Measurements from ENCODE around the gene RNF31. TPM values are rescaled to one million over a fixed set of nuclear protein-coding genes. Genes with fewer than 3 reads are reported as not detected.

RNF31 gene
- total and polyA plus RNA-seq, 2 of the 13 experiments (the other 11 are each of a cell fraction or from before 2014, with no cell fraction given), result 48.2 to 86.8 TPM

DNA sequence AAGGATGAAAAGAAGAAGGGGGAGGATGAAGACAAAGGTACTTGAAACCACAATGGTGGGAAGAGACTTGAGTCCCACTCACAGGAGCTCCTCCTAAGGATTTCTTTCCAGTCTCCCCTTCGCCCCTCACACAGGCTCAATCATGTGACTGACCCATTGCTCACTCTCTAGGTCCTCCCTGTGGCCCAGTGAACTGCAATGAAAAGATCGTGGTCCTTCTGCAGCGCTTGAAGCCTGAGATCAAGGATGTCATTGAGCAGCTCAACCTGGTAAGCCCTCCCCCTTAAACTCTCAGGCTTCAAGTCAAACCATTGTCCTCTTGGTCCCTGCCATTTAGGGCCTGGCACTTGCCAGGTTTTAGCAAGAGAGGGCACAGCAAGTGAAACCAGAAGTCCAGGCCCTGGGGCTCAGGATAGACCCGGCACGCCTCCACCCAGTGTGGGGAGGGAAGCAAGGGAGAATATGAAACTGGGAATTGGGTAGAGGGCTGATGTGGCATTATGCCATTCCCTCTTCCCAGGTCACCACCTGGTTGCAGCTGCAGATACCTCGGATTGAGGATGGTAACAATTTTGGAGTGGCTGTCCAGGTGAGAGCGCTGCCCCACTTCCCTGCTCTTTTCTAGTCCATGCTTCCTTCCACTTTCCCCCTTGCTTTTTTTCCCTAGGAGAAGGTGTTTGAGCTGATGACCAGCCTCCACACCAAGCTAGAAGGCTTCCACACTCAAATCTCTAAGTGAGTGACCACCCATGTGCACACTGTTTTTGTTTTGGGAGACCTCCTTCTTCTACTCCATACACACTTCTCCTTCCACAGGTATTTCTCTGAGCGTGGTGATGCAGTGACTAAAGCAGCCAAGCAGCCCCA lies 9.5 kb upstream of the RNF31 start (continued):
- TF ChIP-seq, protein P1, sequence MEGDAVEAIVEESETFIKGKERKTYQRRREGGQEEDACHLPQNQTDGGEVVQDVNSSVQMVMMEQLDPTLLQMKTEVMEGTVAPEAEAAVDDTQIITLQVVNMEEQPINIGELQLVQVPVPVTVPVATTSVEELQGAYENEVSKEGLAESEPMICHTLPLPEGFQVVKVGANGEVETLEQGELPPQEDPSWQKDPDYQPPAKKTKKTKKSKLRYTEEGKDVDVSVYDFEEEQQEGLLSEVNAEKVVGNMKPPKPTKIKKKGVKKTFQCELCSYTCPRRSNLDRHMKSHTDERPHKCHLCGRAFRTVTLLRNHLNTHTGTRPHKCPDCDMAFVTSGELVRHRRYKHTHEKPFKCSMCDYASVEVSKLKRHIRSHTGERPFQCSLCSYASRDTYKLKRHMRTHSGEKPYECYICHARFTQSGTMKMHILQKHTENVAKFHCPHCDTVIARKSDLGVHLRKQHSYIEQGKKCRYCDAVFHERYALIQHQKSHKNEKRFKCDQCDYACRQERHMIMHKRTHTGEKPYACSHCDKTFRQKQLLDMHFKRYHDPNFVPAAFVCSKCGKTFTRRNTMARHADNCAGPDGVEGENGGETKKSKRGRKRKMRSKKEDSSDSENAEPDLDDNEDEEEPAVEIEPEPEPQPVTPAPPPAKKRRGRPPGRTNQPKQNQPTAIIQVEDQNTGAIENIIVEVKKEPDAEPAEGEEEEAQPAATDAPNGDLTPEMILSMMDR (CRISPR knock-in tag; IDR thresholded peaks at IDR 0.05), result no peak
- TF ChIP-seq BORCS8-MEF2B (CRISPR knock-in tag; IDR thresholded peaks at IDR 0.05) (no peak; the same call in 1 of the 2 replicates), DR1 (CRISPR knock-in tag; IDR thresholded peaks at IDR 0.05) (no peak), HDAC2 (CRISPR knock-in tag; IDR thresholded peaks at IDR 0.05) (no peak), ZNF589 (CRISPR knock-in tag; conservative IDR thresholded peaks at IDR 0.05) (no peak), HIVEP1 (CRISPR knock-in tag; IDR thresholded peaks at IDR 0.05) (no peak), STAT5B (CRISPR knock-in tag; IDR thresholded peaks at IDR 0.05) (no peak), POLR2AphosphoS2 (IDR thresholded peaks at IDR 0.05; ENCODE audit: low read depth, low read length) (no peak), SAP130 (CRISPR knock-in tag; IDR thresholded peaks at IDR 0.05; ENCODE audit: low read depth) (0 out of 2 replicates have a peak, but pooled peaks have one; percentile 21), MXI1 (IDR thresholded peaks at IDR 0.05; ENCODE audit: borderline replicate concordance, low read depth, low read length) (no peak), ZNF501 (CRISPR knock-in tag; IDR thresholded peaks at IDR 0.05) (no peak), RBM22 (optimal IDR thresholded peaks at IDR 0.05; ENCODE audit: low read length) (peak; percentile 85), ZNF251 (CRISPR knock-in tag; IDR thresholded peaks at IDR 0.05) (no peak), ZNF75D (CRISPR knock-in tag; IDR thresholded peaks at IDR 0.05; ENCODE audit: borderline replicate concordance) (no peak), ARNTL (CRISPR knock-in tag; IDR thresholded peaks at IDR 0.05) (no peak), THAP11 (CRISPR knock-in tag; IDR thresholded peaks at IDR 0.05) (no peak), ZNF510 (CRISPR knock-in tag; IDR thresholded peaks at IDR 0.05; ENCODE audit: low read depth) (no peak)
- TF ChIP-seq, protein P2, sequence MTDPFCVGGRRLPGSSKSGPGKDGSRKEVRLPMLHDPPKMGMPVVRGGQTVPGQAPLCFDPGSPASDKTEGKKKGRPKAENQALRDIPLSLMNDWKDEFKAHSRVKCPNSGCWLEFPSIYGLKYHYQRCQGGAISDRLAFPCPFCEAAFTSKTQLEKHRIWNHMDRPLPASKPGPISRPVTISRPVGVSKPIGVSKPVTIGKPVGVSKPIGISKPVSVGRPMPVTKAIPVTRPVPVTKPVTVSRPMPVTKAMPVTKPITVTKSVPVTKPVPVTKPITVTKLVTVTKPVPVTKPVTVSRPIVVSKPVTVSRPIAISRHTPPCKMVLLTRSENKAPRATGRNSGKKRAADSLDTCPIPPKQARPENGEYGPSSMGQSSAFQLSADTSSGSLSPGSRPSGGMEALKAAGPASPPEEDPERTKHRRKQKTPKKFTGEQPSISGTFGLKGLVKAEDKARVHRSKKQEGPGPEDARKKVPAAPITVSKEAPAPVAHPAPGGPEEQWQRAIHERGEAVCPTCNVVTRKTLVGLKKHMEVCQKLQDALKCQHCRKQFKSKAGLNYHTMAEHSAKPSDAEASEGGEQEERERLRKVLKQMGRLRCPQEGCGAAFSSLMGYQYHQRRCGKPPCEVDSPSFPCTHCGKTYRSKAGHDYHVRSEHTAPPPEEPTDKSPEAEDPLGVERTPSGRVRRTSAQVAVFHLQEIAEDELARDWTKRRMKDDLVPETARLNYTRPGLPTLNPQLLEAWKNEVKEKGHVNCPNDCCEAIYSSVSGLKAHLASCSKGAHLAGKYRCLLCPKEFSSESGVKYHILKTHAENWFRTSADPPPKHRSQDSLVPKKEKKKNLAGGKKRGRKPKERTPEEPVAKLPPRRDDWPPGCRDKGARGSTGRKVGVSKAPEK (CRISPR knock-in tag; IDR thresholded peaks at IDR 0.05; ENCODE audit: borderline replicate concordance), result no peak; the same call in 1 of the 2 replicates
- TF ChIP-seq, protein P3, sequence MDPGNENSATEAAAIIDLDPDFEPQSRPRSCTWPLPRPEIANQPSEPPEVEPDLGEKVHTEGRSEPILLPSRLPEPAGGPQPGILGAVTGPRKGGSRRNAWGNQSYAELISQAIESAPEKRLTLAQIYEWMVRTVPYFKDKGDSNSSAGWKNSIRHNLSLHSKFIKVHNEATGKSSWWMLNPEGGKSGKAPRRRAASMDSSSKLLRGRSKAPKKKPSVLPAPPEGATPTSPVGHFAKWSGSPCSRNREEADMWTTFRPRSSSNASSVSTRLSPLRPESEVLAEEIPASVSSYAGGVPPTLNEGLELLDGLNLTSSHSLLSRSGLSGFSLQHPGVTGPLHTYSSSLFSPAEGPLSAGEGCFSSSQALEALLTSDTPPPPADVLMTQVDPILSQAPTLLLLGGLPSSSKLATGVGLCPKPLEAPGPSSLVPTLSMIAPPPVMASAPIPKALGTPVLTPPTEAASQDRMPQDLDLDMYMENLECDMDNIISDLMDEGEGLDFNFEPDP (CRISPR knock-in tag; conservative IDR thresholded peaks at IDR 0.05), result no peak
- TF ChIP-seq, protein P4, sequence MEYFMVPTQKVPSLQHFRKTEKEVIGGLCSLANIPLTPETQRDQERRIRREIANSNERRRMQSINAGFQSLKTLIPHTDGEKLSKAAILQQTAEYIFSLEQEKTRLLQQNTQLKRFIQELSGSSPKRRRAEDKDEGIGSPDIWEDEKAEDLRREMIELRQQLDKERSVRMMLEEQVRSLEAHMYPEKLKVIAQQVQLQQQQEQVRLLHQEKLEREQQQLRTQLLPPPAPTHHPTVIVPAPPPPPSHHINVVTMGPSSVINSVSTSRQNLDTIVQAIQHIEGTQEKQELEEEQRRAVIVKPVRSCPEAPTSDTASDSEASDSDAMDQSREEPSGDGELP (IDR thresholded peaks at IDR 0.05; ENCODE audit: borderline replicate concordance, low read depth), result no peak

Measured in HepG2 (cell line).